ENCODE measurements around the gene PPP4R3C. TPM values are rescaled to one million over a fixed set of nuclear protein-coding genes. Genes with fewer than 3 reads are reported as not detected.

Gene PPP4R3C
- total RNA-seq, 2 experiments from 2014 or later, result not detected

Other genes with a start within 250 kb of the PPP4R3C start
- gene DCAF8L2, start 127.0 kb upstream of the PPP4R3C start, total RNA-seq, result not detected

All from activated CD4-positive, alpha-beta T cell treated with anti-CD3 and anti-CD28 coated beads, Interleukin-2, amount 10 ng/mL, durations not matched to agents 7 days and 5 days (primary cell).